OCI-LY3 (cell line): ENCODE measurements around the gene LAIR1.

ENCODE experiments used
- EZH2phosphoT487 ChIP-seq: fragments of 200-600 bp; shearing (Covaris generic); IDR thresholded peaks from 2 replicates; pipeline ENCODE4 v1.6.1; 2018; ENCODE audit warnings: antibody characterized with exemption, mixed run types, low read depth
- TF ChIP-seq, protein P1 (sequence below): fragments of 200-600, 300-600 bp; sonication (generic); IDR thresholded peaks from 2 replicates; pipeline ENCODE4 v1.5.1; 2014; ENCODE audit warnings: antibody characterized with exemption, low read length, low read depth

DNA sequence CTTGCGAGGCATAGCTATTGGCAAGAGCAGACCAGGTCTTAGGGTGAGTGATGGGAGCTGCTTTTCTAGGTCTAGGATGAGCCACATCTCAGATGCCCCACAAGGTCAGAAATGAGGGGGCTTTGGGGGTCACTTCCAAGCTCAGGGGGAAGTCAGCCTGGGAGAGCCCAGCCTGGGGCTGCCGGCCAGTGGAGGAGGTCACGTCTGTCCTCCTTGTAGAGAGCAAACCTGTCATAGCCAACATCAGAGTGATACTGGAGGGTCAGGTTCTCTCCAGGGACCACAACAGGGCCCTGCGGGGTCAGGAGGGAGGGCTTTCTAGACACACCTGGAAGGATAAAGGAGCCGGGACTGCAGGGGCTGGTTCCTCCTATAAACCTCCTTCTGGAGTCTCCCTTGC lies 54.2 kb downstream of the LAIR1 start:
- TF ChIP-seq, protein P1, sequence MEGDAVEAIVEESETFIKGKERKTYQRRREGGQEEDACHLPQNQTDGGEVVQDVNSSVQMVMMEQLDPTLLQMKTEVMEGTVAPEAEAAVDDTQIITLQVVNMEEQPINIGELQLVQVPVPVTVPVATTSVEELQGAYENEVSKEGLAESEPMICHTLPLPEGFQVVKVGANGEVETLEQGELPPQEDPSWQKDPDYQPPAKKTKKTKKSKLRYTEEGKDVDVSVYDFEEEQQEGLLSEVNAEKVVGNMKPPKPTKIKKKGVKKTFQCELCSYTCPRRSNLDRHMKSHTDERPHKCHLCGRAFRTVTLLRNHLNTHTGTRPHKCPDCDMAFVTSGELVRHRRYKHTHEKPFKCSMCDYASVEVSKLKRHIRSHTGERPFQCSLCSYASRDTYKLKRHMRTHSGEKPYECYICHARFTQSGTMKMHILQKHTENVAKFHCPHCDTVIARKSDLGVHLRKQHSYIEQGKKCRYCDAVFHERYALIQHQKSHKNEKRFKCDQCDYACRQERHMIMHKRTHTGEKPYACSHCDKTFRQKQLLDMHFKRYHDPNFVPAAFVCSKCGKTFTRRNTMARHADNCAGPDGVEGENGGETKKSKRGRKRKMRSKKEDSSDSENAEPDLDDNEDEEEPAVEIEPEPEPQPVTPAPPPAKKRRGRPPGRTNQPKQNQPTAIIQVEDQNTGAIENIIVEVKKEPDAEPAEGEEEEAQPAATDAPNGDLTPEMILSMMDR, result no peak
- no peak for TF ChIP-seq EZH2phosphoT487
